GM23338 (cell line): ENCODE data around the gene TCEAL9. TPM values are rescaled to one million over a fixed set of nuclear protein-coding genes. Genes with fewer than 3 reads are reported as not detected.

ENCODE experiments used
- ATAC-seq: fragments of 200-7000 bp; cut with Tn5 transposase; 3 replicates; pipeline ENCODE4 v1.9.1; 2020
- DNase-seq: peaks from one replicate; pipeline ENCODE4 v3.0.0-alpha.2; 2015; ENCODE audit warnings: low spot score
- H2AFZ ChIP-seq: fragments of 200-600 bp; sonication (generic); 2 replicates; pipeline ENCODE4 v1.8.0; 2016; ENCODE audit warnings: antibody characterized with exemption, mild to moderate bottlenecking, moderate library complexity
- H3F3A ChIP-seq: fragments of 200-600 bp; sonication (generic); replicated peaks from 2 replicates; pipeline ENCODE4 v1.8.0; 2017; ENCODE audit warnings: antibody characterized with exemption, mixed run types, low read depth
- H3K27ac ChIP-seq: fragments of 200-600 bp; sonication (generic); 2 replicates; pipeline ENCODE4 v1.6.1; 2016; ENCODE audit warnings: low read depth
- H3K27me3 ChIP-seq: fragments of 200-600 bp; sonication (generic); 2 replicates; pipeline ENCODE4 v1.8.0; 2016; ENCODE audit warnings: mild to moderate bottlenecking, mixed run types, moderate library complexity; ENCODE audit not compliant: insufficient read depth
- H3K36me3 ChIP-seq: fragments of 200-600 bp; sonication (generic); 2 replicates; pipeline ENCODE4 v1.8.0; 2016; ENCODE audit warnings: mild to moderate bottlenecking; ENCODE audit not compliant: insufficient read depth
- H3K4me1 ChIP-seq: fragments of 200-600 bp; sonication (generic); 2 replicates; pipeline ENCODE4 v1.8.0; 2016; ENCODE audit warnings: mild to moderate bottlenecking, moderate library complexity; ENCODE audit not compliant: insufficient read depth
- H3K4me2 ChIP-seq: fragments of 200-600 bp; sonication (generic); 2 replicates; pipeline ENCODE4 v1.7.1; 2017; ENCODE audit warnings: mixed run types
- H3K4me3 ChIP-seq: fragments of 200-600 bp; sonication (generic); 2 replicates; pipeline ENCODE4 v1.6.1; 2016; ENCODE audit warnings: mixed run types
- H3K79me2 ChIP-seq: fragments of 200-600 bp; sonication (generic); replicated peaks from 2 replicates; pipeline ENCODE4 v1.8.0; 2017; ENCODE audit warnings: mild to moderate bottlenecking; ENCODE audit not compliant: insufficient read depth
- H3K9me2 ChIP-seq: fragments of 200-600 bp; sonication (generic); 2 replicates; pipeline ENCODE4 v1.8.0; 2017; ENCODE audit not compliant: insufficient read depth
- H4K20me1 ChIP-seq: fragments of 200-600 bp; sonication (generic); replicated peaks from 2 replicates; pipeline ENCODE4 v1.8.0; 2017; ENCODE audit warnings: mild to moderate bottlenecking; ENCODE audit not compliant: insufficient read depth
- H3K27ac Mint-ChIP-seq: 2 replicates; pipeline ENCODE4 v1.8.0; 2020; ENCODE audit warnings: inconsistent platforms, mild to moderate bottlenecking, moderate library complexity, mixed read lengths
- H3K27me3 Mint-ChIP-seq: 3 replicates; pipeline ENCODE4 v1.8.0; 2022; ENCODE audit warnings: low read depth, mild to moderate bottlenecking, moderate library complexity, mixed read lengths, inconsistent platforms; ENCODE audit not compliant: insufficient read depth, poor library complexity
- H3K36me3 Mint-ChIP-seq: 3 replicates; pipeline ENCODE4 v1.8.0; 2021; ENCODE audit warnings: low read depth, mild to moderate bottlenecking, inconsistent platforms, moderate library complexity, mixed read lengths
- H3K4me1 Mint-ChIP-seq: 3 replicates; pipeline ENCODE4 v1.8.0; 2020; ENCODE audit warnings: mild to moderate bottlenecking, inconsistent platforms, mixed read lengths
- H3K4me3 Mint-ChIP-seq: 3 replicates; pipeline ENCODE4 v1.8.0; 2021; ENCODE audit warnings: moderate library complexity, mild to moderate bottlenecking, inconsistent platforms, mixed read lengths
- H3K9me3 Mint-ChIP-seq: 3 replicates; pipeline ENCODE4 v1.8.0; 2020; ENCODE audit warnings: moderate library complexity, mild to moderate bottlenecking, inconsistent platforms, mixed read lengths
- CREB1 ChIP-seq: fragments of 250-450 bp; sonication (Bioruptor Pico); IDR thresholded peaks from 2 replicates; pipeline ENCODE4 v1.5.0; 2020; ENCODE audit warnings: low read depth, mild to moderate bottlenecking, moderate library complexity
- EZH2 ChIP-seq: fragments of 200-600 bp; sonication (generic); IDR thresholded peaks from one replicate; pipeline ENCODE4 v1.8.0; 2017; ENCODE audit warnings: antibody characterized with exemption, mild to moderate bottlenecking, low read depth; ENCODE audit not compliant: unreplicated experiment
- EZH2phosphoT487 ChIP-seq: fragments of 200-600 bp; sonication (generic); IDR thresholded peaks from one replicate; pipeline ENCODE4 v1.8.1; 2018; ENCODE audit warnings: antibody characterized with exemption; ENCODE audit not compliant: unreplicated experiment
- JUNB ChIP-seq: IDR thresholded peaks from one replicate; pipeline ENCODE4 v1.6.1; 2016; ENCODE audit warnings: antibody characterized with exemption; ENCODE audit not compliant: unreplicated experiment
- NANOG ChIP-seq: IDR thresholded peaks from 2 replicates; pipeline ENCODE4 v1.6.1; 2016; ENCODE audit warnings: antibody characterized with exemption, borderline replicate concordance
- POLR2AphosphoS5 ChIP-seq: IDR thresholded peaks from 2 replicates; pipeline ENCODE4 v1.6.1; 2016; ENCODE audit warnings: antibody characterized with exemption, low read depth
- REST ChIP-seq: IDR thresholded peaks from one replicate; pipeline ENCODE4 v1.6.1; 2018; ENCODE audit warnings: antibody characterized with exemption; ENCODE audit not compliant: unreplicated experiment
- STAT1 ChIP-seq: IDR thresholded peaks from one replicate; pipeline ENCODE4 v1.6.1; 2016; ENCODE audit warnings: antibody characterized with exemption; ENCODE audit not compliant: unreplicated experiment
- ZNF114 ChIP-seq: fragments of 250-450 bp; sonication (Bioruptor Pico); IDR thresholded peaks from 2 replicates; pipeline ENCODE4 v1.5.0; 2020; ENCODE audit warnings: mild to moderate bottlenecking, moderate library complexity
- ZNF331 ChIP-seq: fragments of 250-450 bp; sonication (Bioruptor Pico); IDR thresholded peaks from 2 replicates; pipeline ENCODE4 v1.5.0; 2020; ENCODE audit warnings: low read depth, mild to moderate bottlenecking, moderate library complexity
- ZNF462 ChIP-seq: fragments of 250-450 bp; sonication (Bioruptor Pico); IDR thresholded peaks from 2 replicates; pipeline ENCODE4 v1.5.0; 2020; ENCODE audit warnings: mild to moderate bottlenecking, moderate library complexity
- polyA plus RNA-seq: library from polyadenylated mRNA; unstranded; fragments of >200 nt; fragmentation: Nextera tagmentation; extraction: Ambion mirVana; gene quantifications from 2 replicates; pipeline ENCODE4 v1.2.1, GENCODE V29; 2016
- total RNA-seq: library from RNA; depleted of rRNA; stranded (reverse); fragments of >200 nt; shearing (Covaris generic); gene quantifications from 2 replicates; pipeline ENCODE4 v1.2.3, GENCODE V29; 2014
- TF ChIP-seq, protein P1 (sequence below): IDR thresholded peaks from 2 replicates; pipeline ENCODE4 v1.6.1; 2016; ENCODE audit warnings: antibody characterized with exemption
- TF ChIP-seq, protein P2 (sequence below), 2 experiments: fragments of 200-600 bp in 1 of 2; sonication (generic) in 1 of 2; conservative IDR thresholded peaks; 2 replicates each; pipeline versions ENCODE4 v1.5.1 to v1.6.1; 2016 to 2017; ENCODE audit warnings: antibody characterized with exemption in 2 of 2, low read depth in 2 of 2, mild to moderate bottlenecking in 2 of 2, moderate library complexity in 1 of 2

Gene TCEAL9
- total and polyA plus RNA-seq, 2 experiments from 2014 or later: 37.1 to 184 TPM

- peaks cover 10% of the 10 kb centered on the region for H3K36me3 Mint-ChIP-seq
- Histone ChIP-seq H3K4me2 (no peak overlapping the region), H3K9me2 (peaks cover 9% of the 10 kb centered on the region; the same call in 1 of the 2 replicates), H3K79me2 (peaks cover 10% of the 10 kb centered on the region; the same call in 1 of the 2 replicates), H3K27me3 (peaks cover 2% of the 10 kb centered on the region; the same call in 1 of the 2 replicates), H3F3A (no peaks in the 10 kb centered on the region), H3K4me3 (no peak overlapping the region), H2AFZ (no peak overlapping the region), H3K36me3 (no peaks in the 10 kb centered on the region), H3K27ac (no peak overlapping the region), H4K20me1 (no peaks in the 10 kb centered on the region), H3K4me1 (no peaks in the 10 kb centered on the region; the same call in 1 of the 2 replicates)
- peaks cover 4% of the 10 kb centered on the region for H3K27me3 Mint-ChIP-seq
- no peaks in the 10 kb centered on the region for H3K9me3 Mint-ChIP-seq
- H3K4me3 Mint-ChIP-seq: no peak overlapping the region
- ATAC-seq (no peak), DNase-seq (no peak)
- peaks cover 8% of the 10 kb centered on the region; the same call in 2 of the 3 replicates for H3K4me1 Mint-ChIP-seq
- H3K27ac Mint-ChIP-seq: no peak overlapping the region
- TF ChIP-seq STAT1 (no peak), EZH2 (no peak), REST (no peak), POLR2AphosphoS5 (no peak), ZNF114 (no peak), JUNB (no peak), ZNF462 (CRISPR knock-in tag) (no peak), EZH2phosphoT487 (no peak), NANOG (no peak), ZNF331 (no peak), CREB1 (CRISPR knock-in tag) (no peak)
- TF ChIP-seq, protein P1, sequence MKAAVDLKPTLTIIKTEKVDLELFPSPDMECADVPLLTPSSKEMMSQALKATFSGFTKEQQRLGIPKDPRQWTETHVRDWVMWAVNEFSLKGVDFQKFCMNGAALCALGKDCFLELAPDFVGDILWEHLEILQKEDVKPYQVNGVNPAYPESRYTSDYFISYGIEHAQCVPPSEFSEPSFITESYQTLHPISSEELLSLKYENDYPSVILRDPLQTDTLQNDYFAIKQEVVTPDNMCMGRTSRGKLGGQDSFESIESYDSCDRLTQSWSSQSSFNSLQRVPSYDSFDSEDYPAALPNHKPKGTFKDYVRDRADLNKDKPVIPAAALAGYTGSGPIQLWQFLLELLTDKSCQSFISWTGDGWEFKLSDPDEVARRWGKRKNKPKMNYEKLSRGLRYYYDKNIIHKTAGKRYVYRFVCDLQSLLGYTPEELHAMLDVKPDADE: no peak
- TF ChIP-seq, protein P2, sequence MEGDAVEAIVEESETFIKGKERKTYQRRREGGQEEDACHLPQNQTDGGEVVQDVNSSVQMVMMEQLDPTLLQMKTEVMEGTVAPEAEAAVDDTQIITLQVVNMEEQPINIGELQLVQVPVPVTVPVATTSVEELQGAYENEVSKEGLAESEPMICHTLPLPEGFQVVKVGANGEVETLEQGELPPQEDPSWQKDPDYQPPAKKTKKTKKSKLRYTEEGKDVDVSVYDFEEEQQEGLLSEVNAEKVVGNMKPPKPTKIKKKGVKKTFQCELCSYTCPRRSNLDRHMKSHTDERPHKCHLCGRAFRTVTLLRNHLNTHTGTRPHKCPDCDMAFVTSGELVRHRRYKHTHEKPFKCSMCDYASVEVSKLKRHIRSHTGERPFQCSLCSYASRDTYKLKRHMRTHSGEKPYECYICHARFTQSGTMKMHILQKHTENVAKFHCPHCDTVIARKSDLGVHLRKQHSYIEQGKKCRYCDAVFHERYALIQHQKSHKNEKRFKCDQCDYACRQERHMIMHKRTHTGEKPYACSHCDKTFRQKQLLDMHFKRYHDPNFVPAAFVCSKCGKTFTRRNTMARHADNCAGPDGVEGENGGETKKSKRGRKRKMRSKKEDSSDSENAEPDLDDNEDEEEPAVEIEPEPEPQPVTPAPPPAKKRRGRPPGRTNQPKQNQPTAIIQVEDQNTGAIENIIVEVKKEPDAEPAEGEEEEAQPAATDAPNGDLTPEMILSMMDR (conservative IDR thresholded peaks at IDR 0.05; ENCODE audit: low read depth in 2 of 2): no peak
Observed at GRCh38 chrX:103407776-103408175, 51.5 kb downstream of the TCEAL9 start.
